Measurements from ENCODE around the gene MYO3B.
"Not testable (repeated sequence)": the region's sequence is repeated elsewhere in the genome, so short reads cannot be mapped to it uniquely, and the experiment has no call there.

The MYO3B gene

DNA sequence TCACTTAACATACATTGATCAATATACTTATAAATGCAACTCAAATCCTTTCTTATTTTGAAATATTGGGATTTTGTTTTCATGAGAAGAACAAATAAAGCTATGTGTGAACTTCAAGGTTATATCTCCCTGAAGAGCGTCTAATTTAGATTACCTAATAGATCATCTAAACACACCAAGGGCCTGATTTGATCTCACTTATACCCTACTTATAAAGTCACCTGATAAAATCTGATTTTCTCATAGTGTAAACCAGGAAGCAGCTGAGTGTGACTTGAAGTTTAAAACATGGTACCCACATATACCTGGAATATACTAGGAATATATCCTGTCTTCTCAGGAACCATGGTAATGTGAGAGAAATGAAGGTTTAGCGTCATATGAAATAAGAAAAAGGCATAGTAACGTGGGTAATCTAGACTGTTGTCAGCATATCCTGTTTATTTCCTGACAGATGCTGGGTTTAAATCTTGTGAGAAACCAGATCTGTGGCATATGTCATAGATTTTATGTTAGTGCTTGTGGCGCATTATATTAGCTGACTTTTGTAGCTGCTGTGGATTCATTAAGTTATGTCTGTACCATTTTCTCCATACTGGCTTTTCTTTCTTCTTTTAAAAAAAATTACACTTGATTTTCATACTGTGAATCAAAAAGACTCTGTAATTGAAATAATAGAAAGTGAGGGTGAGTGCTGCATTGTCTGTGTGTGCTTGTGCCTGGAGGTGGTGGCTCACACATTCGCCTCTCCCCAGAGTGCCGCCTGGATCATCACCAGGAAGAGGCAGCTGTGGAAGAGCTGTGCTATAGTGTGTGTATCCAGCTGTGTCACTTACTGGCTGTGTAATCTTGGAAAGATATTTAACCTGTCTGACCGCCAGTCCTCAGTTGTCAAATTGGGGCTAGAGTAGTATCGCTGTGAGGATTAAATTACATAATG, 164.0 kb downstream of the MYO3B start:
- DNase-seq (ENCODE audit: low read depth in 2 of 2): no peak

DNA sequence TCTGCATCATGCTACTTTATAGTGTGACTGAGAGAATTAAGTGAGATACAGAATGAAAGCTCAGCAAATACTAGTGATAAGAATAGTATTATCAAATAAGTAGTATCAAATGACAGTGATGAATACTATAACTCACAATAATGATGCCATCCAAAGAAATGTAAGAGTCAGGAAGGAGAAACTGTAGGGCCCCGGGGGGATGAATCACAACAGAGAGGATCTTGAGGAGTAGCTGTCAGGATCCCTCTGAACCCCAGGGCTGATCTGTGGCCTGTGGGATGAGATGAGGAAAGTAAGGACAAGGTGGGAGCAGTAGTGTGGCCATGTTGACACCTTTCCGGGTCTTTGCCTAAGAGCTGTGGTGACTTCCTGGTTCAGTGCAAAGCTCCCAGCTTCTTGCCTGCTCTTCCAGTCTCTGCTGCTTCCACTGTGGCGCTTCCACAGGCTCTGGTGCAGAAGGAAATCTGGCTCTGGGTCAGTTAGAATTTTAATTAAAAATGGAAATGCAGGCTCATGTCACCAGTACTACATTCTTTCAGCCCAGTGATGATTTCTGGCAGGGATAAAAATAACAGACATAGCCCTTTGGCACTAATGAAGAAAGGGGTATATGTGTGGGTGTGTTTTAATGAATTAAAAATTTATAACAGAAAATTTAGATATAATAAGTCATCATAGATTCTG, 166.9 kb downstream of the MYO3B start:
- no peak for DNase-seq (ENCODE audit: low read depth in 2 of 2)

DNA sequence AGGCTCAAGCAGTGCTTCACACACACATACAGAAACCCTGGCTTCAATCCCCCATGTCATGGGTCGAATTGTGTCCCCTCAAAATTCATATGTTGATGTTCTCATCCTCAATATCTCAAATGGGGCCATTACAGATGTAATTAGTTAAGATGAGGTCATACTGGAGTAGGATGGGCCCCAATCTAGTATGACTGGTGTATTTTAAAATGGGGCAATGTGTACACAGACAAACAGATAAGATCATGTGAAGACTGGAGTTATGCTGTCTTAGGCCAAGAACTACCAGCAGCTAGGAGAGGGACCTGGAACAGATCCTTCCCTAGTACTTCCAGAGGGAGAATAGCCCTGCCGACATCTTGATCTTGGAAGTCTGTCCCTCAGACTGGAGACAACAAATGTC, 167.7 kb downstream of the MYO3B start:
- DNase-seq (ENCODE audit: low read depth in 2 of 2): no peak

DNA sequence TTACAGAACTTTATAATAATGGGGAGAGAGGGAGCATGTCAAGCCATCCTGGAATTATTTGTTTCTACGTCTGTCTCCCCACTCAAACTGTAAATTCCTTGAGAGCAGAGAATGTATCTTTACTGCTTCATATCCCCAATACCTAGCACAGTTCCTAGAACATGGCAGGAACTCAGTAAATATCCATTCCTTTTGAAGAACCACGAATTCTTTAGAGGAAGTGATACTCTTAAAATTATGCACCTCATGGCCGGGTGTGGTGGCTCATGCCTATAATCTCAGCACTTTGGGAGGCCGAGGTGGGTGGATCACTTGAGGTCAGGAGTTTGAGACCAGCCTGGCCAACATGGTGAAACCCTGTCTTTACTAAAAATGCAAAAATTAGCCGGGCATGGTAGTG, 171.3 kb downstream of the MYO3B start:
- DNase-seq (ENCODE audit: low read depth in 2 of 2): not testable (repeated sequence)

DNA sequence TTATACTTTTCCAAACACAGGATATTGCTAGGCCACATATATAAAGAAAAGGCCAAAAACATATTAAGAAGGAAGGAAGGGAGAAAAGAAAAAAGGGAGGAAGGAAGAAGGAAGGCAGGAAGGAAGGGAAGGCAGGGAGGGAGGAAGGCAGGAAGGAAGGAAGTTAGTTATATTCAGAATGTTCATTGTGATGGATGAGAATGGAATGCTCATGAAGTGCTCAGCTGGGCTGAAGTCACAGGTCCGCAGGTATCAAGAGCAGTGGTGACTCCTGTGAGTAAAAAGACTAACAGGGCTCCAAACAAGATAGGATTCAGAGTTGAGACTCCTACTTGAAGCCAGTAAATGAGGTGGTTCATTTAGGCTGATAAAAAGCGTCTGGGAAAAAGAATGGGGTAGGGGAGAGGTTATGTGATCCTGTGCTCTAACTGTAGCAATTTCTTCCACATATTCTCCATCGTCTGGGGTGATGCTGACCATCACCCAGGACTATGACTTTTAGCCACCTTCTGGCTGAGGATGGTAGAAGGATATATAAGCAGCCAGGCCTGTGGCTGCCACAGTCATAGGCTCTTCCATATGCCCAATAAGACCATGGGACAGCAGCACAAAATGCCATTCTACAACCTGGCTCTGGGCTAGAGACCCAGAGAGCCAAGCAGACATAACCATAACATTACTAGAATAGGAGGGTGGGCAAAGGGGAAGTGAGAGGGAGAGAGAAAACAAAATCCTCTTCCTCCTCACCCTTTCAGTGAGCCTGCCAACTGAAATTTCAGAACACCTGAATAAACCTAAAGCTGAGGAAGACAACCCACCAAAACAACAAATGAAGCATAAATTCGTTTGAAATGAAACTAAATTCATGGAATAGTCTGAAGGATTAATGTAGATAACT, 173.2 kb downstream of the MYO3B start:
- DNase-seq (ENCODE audit: low read depth in 2 of 2): no peak

DNA sequence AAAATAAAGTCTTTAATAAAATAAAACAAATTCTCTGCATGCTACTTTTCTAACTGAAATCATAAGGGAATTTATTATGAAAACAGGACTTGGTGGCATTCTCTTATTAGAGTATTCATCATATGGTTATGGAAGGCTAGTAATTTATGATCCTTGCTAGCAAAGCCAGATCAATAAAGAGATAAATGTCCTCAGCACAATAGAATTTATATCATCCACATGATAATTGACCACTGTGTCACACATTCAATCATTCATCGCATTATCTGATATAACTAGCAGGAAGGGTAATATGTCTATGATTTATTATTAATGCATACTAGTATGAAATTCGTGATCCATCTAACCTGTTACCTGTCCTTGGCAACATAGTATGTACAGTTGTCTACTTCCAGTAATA, 175.8 kb downstream of the MYO3B start:
- DNase-seq (ENCODE audit: low read depth in 2 of 2): no peak

DNA sequence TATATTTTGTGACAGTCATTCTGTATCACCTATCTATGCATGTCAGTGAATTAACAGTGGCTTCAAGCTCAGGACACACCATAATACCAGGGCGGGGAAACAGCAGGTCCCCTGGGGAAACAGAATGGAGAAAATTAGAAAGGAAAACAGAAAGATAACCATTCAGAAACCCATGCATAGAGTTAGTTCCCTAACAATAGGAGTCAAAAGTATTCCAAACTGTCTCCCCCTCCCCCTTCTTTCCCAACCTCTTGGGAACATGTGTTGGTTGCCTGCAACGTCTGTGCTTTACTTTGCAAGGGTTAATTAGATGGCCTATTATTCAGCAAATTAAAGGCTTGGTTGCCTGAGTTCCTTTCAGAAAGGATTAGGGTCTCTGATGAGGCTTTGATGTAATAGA, 176.4 kb downstream of the MYO3B start:
- DNase-seq (ENCODE audit: low read depth in 2 of 2): no peak

DNA sequence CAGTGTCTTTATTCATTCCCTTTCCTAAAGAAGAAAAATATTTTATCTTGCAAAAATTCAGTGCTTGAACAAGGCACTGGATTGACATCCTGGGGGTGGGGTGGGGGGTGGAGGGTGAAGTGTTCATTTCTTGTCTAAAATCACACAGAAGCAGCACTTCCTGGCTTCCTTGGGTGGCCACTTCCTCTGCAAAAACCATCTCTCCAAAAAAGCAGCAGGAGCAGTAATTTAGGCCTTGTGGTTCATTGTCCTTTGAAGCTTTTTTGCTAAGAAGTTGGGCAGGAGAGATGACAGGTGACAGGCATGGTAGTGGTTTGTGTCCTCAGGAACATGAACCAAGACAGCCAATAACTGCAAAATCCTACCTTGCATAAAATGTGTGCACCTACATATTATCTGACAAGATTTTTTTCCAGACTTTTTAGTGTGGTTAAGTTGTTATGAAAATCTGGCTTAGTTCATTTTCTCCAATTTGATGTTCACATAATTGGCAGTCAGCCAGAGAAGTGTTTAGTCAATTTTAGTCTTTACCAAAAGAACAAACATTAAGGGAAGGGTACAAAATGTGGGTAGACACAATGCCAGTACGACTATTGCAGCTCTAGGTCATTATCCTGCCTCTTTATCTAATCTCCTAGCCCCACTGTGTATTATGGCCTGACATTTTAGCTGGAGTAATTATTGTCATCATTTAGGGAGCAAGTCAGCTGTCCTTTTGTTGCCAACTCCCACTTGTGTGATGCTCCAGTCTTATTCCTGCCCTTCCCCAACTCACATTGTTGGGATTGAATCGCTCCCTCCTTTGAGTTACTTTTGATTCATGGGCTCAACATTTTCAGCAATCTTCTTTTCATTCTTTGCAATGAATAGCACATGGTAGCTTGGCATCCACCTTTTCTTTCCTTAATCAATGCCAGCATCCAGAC, 177.2 kb downstream of the MYO3B start:
- no peak for DNase-seq (ENCODE audit: low read depth in 2 of 2)

DNA sequence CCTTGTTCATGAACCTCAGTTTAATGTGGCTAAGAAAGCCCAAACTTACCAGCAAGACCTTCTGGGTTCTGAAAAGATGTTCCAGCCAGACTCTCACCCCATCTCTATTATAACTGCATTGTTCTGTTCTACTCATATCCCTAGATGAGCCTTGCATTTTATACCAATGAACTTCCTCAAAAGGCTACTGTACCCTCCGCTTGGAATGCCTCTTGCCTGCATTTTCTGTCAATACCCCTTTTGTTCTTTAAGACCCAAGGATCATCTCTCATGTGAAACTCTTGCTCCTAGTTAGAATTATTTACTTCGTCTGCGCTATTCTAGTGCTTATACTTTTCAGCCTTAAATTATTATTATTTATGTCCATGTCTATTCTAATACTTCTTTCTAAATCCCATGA, 181.5 kb downstream of the MYO3B start:
- DNase-seq (ENCODE audit: low read depth in 2 of 2): no peak

DNA sequence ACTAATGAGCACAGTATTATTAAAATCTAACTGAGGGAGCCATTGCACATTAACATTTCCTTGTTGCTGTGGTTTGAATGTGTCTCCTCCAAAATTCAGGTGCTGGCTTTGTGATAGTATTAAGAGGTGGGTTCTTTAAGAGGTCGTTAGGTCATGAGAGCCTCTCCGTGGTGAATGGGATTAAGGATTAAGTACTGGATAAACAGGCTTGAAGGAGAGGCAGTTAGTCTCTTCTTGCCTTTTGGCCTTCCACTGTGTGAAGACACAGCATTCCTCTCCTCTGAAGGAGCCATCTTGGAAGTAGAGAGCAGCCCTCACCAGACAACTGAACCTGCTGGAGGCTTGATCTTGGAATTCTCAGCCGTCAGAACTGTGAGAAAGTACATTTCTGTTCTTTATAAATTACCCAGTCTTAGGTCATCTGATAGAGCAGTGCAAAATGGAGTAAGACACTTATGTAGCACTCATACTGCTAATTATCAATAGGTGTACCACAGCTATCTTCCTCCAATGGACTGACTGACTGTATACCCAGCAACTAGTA, 182.7 kb downstream of the MYO3B start:
- DNase-seq (ENCODE audit: low read depth in 2 of 2): no peak

DNA sequence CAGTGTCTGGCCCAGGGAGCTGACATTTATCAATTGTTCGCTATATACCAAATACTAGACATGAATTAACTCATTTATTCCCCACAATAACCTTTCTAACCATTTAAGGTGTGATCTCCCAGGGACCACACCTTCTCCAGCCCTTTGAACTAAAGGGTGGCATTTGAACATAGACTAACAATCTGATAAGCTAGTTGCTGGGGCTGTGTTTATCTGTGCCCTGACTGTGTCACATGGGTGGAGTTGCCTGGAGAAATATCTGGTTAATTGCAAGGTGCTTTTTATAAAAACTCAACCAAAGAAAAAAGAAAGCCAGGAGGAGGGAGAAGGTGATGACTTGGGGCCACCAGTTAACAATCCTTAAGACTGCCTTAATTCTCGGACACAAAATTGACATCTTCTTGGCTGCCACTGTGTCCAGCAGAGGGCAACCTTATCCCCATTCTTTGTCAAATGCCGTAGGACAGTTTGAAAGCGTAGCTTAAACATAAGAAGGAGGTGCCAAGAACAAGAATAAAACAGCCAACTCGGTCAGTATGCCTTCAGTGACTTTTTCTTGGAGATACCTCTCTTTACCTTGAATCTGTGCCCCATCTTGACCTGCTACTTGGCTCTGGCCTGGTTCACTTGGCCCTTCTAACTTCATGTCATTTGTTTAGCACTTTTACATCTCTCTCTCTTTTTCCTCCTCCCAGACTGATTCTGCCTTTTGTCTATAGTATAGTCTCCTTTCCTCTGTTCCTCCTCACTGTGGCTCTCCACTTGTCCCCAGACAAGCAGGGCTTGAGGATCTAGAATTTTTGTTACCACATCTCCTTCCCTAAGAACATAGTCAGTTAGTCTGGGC, 183.4 kb downstream of the MYO3B start:
- peak in 1 of 2 donors; percentile 49 for DNase-seq (ENCODE audit: low read depth in 2 of 2)

DNA sequence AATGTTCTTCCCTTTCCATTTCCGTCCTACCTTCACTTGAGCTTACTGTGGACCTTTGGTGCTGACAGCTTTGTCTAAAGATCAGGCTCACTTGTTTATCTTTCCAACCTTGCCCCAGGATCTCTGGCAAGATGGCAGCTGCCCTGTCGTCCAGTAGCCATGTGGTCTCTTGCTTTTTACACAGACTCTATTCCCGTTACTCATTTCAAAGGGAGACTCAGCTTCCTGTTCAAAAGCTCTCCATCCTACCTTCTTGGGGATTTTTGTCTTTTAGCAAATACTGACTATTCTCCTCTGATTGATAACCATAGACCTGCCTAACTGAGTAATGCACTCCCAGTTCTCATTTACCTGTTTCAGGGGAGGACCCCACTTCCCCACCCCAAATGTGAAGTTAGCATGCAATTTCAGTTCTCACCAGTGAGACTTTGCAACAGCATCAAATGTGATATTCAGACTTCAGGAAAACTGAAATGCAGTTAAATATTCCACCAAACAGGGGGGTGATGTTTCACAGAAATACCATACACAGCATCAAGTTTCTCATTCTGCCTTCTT, 184.4 kb downstream of the MYO3B start:
- no peak for DNase-seq (ENCODE audit: low read depth in 2 of 2)

DNA sequence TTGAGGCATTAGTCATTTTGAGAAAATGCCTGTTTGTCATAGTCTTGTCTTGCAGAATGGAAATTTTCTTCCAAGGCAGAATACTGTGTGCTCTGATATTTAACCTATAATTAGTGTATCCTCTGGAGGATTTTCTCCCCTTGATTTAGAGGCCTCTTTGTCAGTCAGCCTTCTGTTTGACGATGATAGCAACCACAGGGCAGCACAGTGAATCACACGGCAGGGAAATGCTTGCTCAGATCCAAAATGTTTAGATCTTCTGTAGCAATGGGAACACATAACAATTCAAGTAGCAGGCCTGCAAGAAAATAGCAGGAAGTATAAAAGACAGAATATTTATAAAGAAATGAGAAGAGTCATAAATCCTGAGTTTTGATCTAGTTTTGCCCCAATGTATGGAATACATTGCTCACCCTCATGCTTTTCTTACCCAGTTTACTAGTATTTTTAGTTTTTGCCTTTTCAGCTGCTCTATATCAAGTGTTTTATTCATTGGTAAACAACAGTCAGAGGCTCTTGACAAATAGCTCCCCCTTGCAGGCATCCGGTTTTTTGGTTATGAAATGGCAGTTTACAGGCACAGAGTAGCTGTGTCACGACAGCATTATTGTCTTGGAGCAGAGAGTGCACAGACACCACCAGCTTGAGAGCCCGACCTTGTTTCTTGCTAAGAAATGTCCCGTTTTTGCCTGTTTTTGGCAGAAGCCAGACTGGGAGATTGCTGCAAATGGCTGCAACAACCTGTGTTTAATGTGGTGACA, 185.1 kb downstream of the MYO3B start:
- peak in 1 of 2 donors; percentile 39 for DNase-seq (ENCODE audit: low read depth in 2 of 2)

DNA sequence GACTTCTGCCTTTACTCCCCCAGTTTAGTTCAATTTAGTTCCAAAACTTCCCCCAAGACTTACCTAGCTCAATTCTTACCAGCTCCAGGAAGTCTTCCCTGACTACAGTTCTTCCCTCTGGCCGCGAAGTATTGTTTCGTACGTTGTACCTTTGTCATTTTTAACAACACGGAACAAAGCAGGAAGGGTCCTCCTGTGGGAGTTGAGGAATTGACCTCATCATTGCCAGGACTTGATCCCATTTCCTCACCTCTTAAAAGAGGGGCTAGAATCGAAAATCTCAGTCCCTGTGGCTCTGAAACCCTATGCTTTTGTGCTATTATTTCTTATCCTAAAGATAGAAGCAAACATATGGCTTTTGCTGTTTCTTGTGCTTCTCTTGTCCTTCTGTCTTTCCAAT, 187.1 kb downstream of the MYO3B start:
- no peak for DNase-seq (ENCODE audit: low read depth in 2 of 2)

DNA sequence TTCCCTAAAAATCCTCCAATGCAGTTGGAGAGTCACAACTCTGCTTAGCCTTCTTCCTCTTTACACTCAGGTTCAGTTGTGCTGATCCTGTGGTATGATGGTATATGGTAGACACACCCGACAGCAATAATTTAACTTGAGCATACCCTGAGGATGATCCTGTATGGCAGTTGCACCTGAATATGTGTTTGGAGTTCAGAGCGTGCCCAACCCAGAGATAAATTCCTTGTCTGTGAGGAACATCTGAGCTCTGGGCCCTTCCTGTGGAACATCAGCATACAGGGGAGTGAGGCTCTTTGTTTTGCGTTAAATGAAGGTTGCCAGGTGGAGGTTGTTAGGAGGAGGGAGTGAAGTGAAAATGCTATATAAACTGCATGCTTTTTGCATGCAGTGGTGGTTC, 187.7 kb downstream of the MYO3B start:
- DNase-seq (ENCODE audit: low read depth in 2 of 2): no peak

DNA sequence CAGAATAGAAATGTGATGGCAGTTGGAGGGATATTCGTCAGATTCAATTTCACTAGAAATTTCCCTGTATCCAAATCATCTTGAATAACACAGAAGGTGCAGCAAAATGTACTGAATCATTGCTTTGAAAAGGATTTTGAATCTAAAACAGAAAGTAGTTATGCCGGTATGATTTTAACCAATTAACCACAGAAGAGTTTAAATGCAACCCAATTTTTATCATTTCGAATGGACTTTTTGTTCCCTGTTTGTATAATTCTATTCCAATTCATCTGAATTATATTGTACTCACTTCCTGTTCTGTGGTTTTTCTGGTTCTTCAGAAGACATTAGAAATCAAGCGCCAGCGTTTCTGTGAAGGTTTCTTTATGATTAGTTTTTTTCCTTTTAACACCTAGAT, 190.4 kb downstream of the MYO3B start:
- no peak for DNase-seq (ENCODE audit: low read depth in 2 of 2)

DNA sequence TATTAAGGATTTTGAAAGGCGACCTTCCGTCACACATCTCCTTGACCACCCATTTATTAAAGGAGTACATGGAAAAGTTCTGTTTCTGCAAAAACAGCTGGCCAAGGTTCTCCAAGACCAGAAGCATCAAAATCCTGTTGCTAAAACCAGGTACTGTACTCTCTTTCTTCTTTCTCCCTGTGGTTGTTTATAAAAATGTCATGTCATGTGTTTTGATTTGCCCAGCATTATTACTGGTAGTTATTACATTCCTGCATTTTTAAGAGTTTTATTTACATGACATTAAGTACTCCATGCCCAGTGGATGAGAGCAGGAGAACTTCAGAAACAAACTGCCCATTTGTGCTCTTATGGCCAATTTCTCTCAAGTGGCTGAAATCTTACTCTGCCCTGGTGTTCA, 191.3 kb downstream of the MYO3B start:
- no peak for DNase-seq (ENCODE audit: low read depth in 2 of 2)

DNA sequence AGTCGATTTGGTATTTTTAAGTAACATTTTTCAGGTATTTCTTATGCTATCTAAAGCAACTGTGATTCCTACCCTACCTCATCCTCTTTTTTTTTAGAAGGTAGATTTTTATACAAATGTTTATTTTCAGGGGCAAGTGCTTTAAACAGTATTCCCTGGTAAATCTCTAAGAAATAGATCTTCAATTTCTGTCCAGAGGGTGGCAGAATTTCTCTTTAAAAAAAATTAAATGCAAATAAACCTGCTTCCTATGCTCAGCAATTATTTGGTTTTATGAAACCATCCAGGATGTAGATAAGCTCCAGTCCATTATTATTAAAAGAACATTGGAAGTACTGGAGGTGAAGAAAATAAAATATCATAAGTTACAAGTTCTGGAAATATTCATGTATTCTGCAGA, 191.9 kb downstream of the MYO3B start:
- no peak for DNase-seq (ENCODE audit: low read depth in 2 of 2)
